H1 (cell line): ENCODE results near the gene ELOVL6. TPM values are rescaled to one million over a fixed set of nuclear protein-coding genes. Genes with fewer than 3 reads are reported as not detected.

Source experiments
- CBX5 ChIP-seq: fragments of 300-800, 300-1000 bp; sonication (generic); IDR thresholded peaks from 2 replicates; pipeline ENCODE4 v1.7.1; 2016; ENCODE audit warnings: antibody characterized with exemption, low read length, low read depth
- SP1 ChIP-seq: IDR thresholded peaks from 2 replicates; pipeline ENCODE4 v1.6.1; 2011; ENCODE audit warnings: low read depth, low read length
- TCF12 ChIP-seq: IDR thresholded peaks from 2 replicates; pipeline ENCODE4 v1.6.1; 2011; ENCODE audit warnings: low read depth, mild to moderate bottlenecking, low read length
- polyA plus RNA-seq, 7 experiments: library from polyadenylated mRNA; depleted of rRNA in 3 of 7; stranded (reverse) in 5 of 7; unstranded in 2 of 7; fragments of >200 nt in 5 of 7; fragments of 200-250 nt in 2 of 7; gene quantifications; 1 replicate in 5 of 7; 2 replicates in 1 of 7; 4 replicates in 1 of 7; pipeline versions ENCODE4 v1.2.1 to v1.2.3, GENCODE V29; 2011 to 2013; ENCODE audit warnings: missing spikeins in 2 of 7, mixed read lengths in 2 of 7
- total RNA-seq: library from RNA; stranded (reverse); fragmentation: NEBNext Ultra II Directional; extraction: Animal tissue kit (Norgen Biotek cat#: 25700); gene quantifications from 2 replicates; pipeline ENCODE4 v1.2.1, GENCODE V29; 2021

ELOVL6 gene
- total and polyA plus RNA-seq, 2 of the 8 experiments (the other 6 are each of a cell fraction or from before 2014, with no cell fraction given): 27.8 to 86.6 TPM

- TF ChIP-seq TCF12 (no peak), SP1 (no peak), CBX5 (no peak)
These were observed 196.1 kb downstream of the ELOVL6 start (continued) for GRCh38 chr4:110002326-110002725.
